Measurements from ENCODE around the gene NRP1.
A peak's percentile ranks its signal among the peaks of the same experiment; 100 is the strongest.
"Not testable (repeated sequence)": the region's sequence is repeated elsewhere in the genome, so short reads cannot be mapped to it uniquely, and the experiment has no call there.

The NRP1 gene

GRCh38 chr10:33334153-33334804, at the start of gene NRP1:
Gene NRP1, minus strand, starts transcription at chr10:33334667. Its CDS starts 285 bp downstream, at chr10:33334382.
- DNase-seq: peak; percentile 68

- DNase-seq: not testable (repeated sequence)
These were observed 49.7 kb upstream of the NRP1 start for GRCh38 chr10:33384201-33384600.

GRCh38 chr10:33382921-33383713, 48.6 kb upstream of the NRP1 start:
- DNase-seq: no peak

- no peak for DNase-seq
These were observed 47.7 kb upstream of the NRP1 start for GRCh38 chr10:33382216-33382600.

- no peak for DNase-seq
These were observed 47.2 kb upstream of the NRP1 start for GRCh38 chr10:33381451-33382215.

- no peak for DNase-seq
These were observed 43.2 kb upstream of the NRP1 start for GRCh38 chr10:33377658-33378025.

GRCh38 chr10:33376976-33377657, 42.6 kb upstream of the NRP1 start:
- DNase-seq: no peak

GRCh38 chr10:33376476-33376875, 42.0 kb upstream of the NRP1 start:
- no peak for DNase-seq

- DNase-seq: no peak
These were observed 38.8 kb upstream of the NRP1 start for GRCh38 chr10:33373263-33373662.

GRCh38 chr10:33371234-33371633, 36.8 kb upstream of the NRP1 start:
- no peak for DNase-seq

GRCh38 chr10:33370434-33370930, 36.0 kb upstream of the NRP1 start:
- DNase-seq: no peak

GRCh38 chr10:33368086-33368485, 33.6 kb upstream of the NRP1 start:
- DNase-seq: no peak

- DNase-seq: no peak
These were observed 31.5 kb upstream of the NRP1 start for GRCh38 chr10:33365871-33366411.

GRCh38 chr10:33365301-33365700, 30.8 kb upstream of the NRP1 start:
- no peak for DNase-seq

GRCh38 chr10:33363106-33363505, 28.6 kb upstream of the NRP1 start:
- no peak for DNase-seq

GRCh38 chr10:33358016-33358415, 23.5 kb upstream of the NRP1 start:
- no peak for DNase-seq

GRCh38 chr10:33355274-33355673, 20.8 kb upstream of the NRP1 start:
- no peak for DNase-seq

GRCh38 chr10:33353853-33354252, 19.4 kb upstream of the NRP1 start:
- no peak for DNase-seq

GRCh38 chr10:33353334-33353733, 18.9 kb upstream of the NRP1 start:
- no peak for DNase-seq

GRCh38 chr10:33352615-33353014, 18.1 kb upstream of the NRP1 start:
- no peak for DNase-seq

- no peak for DNase-seq
These were observed 17.7 kb upstream of the NRP1 start for GRCh38 chr10:33352175-33352574.

GRCh38 chr10:33350041-33350440, 15.6 kb upstream of the NRP1 start:
- DNase-seq: no peak

- DNase-seq: no peak
These were observed 14.8 kb upstream of the NRP1 start for GRCh38 chr10:33349268-33349667.

Measured in activated CD8-positive, alpha-beta memory T cell treated with anti-CD3 and anti-CD28 coated beads, Interleukin-2, amount 50 U/mL, for 48 hours (primary cell).